GM12801 (cell line): ENCODE data around the gene B3GLCT.

Experiments
- TF ChIP-seq, protein P1 (sequence below): IDR thresholded peaks from one replicate; pipeline ENCODE4 v1.5.1; 2011; ENCODE audit warnings: control low read depth; ENCODE audit not compliant: insufficient read length; ENCODE audit errors: extremely low read depth

B3GLCT gene

DNA sequence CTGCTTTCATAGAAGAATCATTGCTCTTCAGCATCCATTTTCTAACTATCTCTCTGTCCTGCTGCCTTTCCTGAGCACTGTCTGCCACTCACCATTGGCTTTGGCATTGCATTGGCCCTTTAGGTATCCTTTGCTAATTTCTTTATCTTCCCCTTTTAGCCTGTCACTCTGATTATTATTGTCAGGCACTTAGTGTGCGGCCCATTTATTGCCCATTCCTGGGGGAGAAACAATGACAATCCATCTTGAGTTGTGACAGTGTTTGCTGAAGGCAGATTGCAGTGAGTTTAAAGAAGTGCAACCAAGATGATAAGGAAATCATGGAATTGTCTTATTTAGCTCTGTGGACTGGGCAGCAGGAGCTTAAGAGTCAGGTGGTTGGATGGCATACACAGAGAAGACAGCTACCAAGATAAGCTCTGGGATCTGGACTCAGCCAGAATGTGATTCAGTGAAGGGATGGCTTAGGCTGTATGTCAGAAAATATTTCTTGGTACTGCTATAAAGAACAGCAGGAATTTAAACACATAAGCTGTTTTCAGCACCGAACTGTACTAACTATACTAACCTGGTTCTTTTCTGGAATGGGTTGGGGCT is 25.3 kb downstream of the B3GLCT start:
- TF ChIP-seq, protein P1, sequence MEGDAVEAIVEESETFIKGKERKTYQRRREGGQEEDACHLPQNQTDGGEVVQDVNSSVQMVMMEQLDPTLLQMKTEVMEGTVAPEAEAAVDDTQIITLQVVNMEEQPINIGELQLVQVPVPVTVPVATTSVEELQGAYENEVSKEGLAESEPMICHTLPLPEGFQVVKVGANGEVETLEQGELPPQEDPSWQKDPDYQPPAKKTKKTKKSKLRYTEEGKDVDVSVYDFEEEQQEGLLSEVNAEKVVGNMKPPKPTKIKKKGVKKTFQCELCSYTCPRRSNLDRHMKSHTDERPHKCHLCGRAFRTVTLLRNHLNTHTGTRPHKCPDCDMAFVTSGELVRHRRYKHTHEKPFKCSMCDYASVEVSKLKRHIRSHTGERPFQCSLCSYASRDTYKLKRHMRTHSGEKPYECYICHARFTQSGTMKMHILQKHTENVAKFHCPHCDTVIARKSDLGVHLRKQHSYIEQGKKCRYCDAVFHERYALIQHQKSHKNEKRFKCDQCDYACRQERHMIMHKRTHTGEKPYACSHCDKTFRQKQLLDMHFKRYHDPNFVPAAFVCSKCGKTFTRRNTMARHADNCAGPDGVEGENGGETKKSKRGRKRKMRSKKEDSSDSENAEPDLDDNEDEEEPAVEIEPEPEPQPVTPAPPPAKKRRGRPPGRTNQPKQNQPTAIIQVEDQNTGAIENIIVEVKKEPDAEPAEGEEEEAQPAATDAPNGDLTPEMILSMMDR: no peak

DNA sequence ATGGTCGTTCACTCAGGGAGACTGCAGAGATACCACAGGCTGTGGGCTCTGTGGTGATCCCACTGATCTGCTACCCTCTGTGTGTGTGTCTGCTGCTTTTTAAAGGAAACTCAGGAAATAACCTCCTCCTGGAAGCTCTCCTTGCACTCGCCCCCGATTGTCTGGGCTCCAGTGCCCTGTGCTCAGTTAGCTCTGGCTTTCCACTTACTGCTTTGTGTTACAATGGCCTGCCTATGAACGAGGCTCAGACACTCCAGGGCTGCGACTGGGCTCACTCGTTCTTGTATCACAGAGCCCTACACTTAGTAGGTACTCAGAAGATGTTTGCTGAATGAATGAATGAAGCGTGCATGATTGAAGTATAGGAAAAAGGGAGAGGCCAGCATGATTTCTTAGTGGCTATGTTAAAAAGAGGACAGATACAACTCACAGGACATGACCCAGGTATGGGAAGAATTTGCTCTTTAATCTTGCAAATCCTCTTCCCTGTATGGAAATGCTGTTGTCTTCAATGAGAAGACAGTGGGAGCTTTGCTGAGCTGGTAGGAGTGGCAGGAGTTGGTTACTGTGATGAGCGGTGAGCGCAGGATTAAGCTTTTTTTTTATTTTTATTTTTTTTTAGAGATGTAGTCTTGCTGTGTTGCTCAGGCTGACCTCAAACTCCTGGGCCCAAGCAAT is 26.4 kb downstream of the B3GLCT start:
- TF ChIP-seq, protein P1: no peak

DNA sequence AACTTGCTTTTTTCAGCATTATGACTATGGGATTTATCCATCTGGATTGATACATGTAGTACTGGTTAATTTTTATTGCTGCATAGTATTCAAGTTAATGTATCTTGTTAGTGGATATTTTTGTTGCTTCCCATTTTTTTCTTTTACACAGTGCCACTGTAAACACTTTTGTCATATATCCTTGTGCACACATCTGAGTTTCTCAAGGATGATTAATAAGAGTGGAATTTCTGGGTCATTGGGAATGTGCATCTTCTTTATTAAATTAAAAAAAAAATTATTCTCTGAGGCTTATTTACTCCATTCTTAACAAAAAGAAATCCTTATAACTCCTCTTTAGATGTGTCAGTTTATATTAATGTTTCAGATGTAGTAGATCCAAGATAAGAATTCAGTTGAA is 27.3 kb downstream of the B3GLCT start:
- TF ChIP-seq, protein P1: no peak

DNA sequence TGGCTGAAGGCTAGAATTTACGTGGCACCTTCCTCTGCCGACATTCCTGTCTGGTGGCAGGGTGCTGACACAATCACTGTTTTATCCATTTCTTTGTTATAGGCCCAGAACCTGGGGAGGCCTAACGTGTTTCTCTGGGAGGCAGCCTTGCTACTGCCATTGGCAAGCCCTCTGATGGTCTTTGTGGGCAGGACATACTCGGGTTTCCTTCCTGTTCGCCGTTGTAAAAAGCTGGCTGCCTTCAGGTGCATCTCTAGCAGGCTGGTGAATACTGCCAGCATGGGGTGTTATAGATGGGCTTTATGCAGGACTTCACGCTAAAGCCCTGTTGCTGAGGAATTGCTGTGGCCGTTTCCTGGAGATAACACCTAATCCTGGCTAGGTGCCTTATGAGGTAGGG is 28.1 kb downstream of the B3GLCT start:
- TF ChIP-seq, protein P1: no peak

DNA sequence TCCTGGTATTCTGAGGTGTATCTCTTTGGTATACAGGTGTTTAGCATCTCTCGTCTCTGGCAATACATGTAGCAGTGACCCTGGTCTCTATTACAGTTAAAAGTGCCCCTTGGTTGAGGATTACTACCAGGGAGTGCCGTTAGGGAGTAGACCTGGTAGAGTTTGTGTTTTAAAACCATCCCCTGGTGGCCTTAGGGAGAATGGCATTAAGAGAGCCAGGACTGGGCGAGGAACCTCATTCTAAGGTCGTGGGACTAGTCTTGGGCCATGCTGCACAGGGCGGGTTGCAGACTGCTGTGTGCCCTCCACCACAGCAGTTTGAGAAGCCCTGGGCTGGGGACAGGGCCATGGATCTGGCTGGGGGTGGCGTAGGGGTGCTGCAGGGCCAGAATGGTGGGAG is 35.0 kb downstream of the B3GLCT start:
- TF ChIP-seq, protein P1: no peak

DNA sequence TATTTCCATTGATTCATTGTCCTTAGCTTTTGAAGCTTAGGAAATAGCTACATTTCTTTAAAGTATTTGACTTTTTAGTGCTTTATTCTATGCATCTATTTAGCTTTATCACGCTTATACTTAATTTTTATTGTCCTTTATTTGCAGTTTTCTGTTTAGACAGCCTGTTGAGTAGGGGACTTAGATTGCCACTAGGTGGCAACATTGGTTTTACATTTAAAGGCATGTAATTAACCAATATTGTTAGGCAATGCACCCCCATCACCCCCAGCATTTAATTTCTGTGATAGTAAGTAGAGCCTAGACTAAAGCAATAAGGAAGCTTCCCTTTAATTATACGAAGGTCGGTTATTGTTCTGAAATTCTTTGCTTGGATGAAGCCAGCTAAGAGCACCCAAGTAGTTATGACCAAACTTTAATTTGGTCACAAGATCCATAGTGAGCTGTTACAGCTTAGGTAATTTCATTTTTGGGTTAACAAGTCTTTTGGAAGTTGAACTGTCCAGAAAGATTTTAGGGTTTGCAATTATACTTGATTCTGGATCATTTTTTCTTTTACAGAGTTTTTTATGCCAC is 36.5 kb downstream of the B3GLCT start:
- TF ChIP-seq, protein P1: no peak

DNA sequence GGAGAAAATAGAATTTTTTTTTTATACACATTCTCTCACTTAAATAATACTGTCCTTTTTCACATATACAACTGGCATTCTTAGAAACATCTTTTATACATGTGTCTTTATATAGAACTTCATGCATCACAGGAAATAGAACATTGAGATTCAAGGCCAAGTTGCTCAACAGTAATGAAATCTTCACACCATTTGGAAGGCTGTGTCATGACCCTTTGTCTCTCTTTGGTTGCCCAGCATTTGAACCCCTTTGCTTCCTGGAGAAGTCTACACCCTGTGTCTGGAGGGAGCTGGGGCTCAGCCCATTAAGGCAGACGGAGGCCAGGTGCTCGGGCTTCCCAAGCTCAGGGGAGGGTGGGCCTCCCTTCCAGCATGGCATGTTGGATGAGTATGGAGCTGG is 41.1 kb downstream of the B3GLCT start:
- TF ChIP-seq, protein P1: no peak
